ENCODE results near the gene ASPHD1.

DNA sequence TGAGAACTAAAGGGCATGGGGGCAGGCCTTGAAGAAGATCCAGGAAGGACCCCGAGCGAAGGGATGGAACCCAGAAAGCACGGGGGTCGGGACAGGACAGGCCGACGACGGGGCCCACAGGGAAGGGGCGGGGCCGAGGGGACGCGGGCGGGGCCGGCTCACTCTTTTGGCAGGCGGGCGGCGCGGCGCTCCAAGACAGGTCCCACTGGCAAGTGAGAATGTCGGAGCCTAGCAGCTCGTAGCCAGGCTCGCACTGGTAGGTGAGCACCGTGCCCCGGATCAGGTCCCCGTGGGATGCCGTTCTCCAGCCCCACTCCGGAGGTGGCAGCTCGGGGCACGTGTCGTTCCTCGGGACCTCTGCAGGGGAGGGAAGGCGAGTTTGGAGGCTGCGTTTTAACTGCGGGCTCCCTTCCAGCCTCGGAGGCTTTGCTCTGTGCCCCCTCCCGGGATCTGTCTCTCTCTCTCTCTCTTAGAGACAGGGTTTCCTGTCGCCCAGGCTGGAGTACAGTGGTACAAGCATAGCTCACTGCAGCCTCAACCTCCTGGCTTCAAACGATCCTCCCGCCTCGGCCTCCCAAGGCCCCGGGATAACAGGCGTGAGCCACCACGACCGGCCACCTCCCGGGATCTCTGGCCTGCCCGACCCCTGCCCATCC is 23.6 kb upstream of the ASPHD1 start:
- TF ChIP-seq CTCF (IDR thresholded peaks at IDR 0.05) (no peak), EP300 (IDR thresholded peaks at IDR 0.05; ENCODE audit: low read depth) (no peak)

Data from transverse colon (tissue), 3 donors.